HG02763 (cell line): Measurements from ENCODE around the gene STXBP5.

Experiments used
- ATAC-seq: cut with Tn5 transposase; IDR thresholded peaks from one replicate; pipeline ENCODE4 v1.9.1; 2021; ENCODE audit warnings: mild to moderate bottlenecking, moderate library complexity; ENCODE audit not compliant: unreplicated experiment

The STXBP5 gene

DNA sequence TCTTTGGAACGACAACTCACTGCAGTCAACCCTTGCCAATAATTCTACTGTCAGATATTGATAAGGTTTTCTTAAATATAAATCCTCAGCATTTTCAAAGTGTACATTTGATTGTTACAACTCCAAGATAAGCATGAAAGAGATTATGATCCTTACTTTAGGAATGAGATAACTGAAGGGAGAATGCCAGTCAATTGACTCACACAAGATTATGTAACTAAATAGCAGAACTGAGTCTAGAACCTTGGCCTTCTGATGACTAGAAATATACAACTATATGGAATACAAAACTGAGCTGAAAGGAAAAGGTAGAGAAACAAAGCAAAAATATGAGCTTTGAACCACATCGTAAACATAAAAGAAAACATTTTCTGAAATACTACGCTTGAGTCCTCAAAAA lies 26.9 kb upstream of the STXBP5 start:
- no peak for ATAC-seq

DNA sequence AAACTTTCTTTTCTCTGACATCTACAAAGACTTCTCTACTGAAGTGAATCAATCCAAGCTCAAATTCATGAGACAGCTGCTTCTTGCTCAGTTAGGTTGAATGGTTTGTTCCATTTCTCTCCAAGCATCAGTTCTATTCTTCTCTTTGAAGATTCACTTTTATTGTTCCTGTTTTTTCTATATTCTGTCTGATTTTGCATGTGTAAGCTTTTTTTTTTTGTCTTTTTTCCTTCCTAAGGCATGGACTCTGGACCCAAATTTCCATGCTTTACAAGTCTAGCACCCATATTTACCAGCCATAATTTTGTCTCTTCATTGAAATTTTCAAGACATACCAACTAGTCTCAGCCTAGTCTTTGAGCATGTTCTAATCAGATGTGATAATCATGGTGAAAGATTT lies 25.9 kb upstream of the STXBP5 start:
- no peak for ATAC-seq

DNA sequence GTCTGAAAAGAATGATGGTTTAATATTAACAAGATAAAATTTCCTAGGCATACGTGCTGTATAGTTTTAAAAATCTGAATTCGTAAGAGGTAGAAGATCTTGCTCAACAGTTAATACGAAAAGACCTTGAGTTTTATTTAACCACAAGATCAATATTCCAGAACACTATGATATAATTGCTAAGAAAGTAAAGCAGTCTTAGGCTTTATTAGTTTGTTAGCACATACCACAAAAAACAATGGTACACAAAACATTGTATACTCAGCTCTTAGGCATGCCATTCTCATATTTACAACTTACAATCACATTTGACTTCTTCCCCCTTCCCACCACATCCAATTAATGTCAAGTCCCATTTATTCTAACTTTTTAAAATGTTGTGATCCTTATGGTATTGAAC lies 24.4 kb upstream of the STXBP5 start:
- ATAC-seq: no peak

DNA sequence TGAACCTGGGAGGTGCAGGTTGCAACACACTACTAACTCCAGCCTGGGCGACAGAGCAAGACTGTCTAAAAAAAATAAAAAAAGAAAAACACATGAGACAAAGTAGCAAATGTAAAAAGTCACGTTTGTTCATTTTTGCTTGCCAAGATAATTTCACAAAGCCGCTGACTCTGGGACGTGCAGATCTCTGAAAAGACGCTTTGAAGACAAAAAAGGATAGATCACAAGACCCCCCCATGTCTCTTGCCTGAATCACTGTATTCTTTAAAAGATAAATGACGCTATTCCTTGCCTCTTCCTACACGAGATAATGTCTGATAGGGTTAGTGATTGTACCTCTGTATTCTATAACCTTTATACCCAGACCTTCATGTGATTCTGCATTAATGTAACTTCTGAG lies 23.3 kb upstream of the STXBP5 start:
- ATAC-seq: no peak

DNA sequence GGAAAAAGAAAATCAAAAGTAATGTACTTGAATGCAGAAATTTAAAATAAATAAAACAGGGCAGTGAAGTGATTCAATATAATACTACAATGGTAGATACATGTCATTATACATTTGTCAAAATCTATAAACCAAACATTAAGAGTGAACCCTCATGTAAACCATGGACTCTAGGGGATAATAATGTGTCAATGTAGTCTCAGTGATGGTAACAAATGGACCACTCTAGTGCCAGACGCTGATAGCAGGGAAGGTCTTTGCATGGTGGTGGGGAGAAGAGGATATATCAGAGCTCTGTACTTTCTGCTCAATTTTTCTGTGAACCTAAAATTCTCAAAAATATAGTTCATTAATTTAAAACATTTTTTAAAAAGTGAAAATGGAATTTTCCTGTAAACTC lies 19.8 kb upstream of the STXBP5 start:
- no peak for ATAC-seq

DNA sequence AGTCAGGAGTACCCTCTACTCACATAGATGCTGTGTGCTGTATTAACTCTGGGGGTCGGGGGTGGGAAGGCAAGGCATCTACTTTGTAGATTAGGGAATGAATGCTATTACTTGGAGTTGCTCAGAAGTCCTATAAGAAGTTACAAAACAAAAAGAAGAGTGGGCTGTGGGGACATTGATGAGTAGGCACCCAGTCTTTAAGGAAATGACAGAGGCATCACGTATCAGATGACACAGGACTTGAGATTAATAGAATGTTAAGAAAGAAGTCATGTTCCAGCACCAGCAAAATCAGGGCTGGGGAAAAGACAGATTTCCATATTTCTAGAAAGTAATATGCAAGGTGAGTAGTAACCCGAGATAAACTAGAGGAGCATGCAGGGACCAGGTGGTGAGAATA lies 19.0 kb upstream of the STXBP5 start:
- no peak for ATAC-seq

DNA sequence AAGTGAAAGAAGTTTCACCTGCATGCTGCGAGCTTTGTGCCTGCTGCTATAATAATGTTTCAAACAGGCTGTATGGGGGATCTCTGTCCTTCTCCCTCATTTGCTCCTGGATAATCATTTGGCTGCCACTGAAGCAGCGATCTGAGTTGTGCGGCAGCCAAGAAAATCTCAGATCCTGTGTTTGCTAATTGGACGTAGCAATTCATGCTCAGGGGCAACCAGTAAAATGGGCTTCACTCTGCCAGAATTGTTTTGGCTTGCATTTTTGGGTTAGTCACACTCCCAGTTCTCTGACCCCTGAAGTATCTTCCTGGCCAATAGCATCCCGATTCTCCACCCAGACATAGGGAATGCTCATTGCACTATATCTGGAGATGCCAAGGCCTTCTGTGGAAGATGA lies 13.7 kb upstream of the STXBP5 start:
- no peak for ATAC-seq

DNA sequence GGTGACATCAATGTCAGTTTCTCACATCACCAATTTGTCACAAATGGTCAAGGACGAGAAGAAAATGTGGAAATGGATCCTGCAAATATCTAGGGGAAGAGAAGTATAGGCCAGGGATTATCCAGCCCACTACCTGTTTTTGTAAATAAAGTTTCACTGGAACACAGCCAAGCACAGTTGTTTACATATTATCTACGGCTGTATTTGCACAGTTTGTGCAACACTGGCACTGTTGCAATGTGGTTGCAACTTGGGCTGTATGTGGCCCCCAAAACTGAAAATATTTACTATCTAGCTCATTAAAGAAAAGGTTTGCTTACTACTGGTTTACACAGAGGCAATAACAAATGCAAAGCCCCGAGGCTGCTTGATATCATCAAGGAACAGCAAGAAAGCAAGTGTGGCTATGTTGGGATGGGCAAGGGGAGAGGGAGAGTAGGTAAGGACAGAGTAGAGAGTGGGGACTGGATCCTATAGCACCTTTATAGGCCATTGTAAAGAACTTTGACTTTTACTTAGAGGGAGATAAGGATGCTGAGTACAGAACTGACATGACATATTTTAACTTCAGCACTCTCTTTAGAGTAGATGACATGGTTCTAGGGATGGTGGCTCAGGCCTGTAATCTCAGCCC lies 11.8 kb upstream of the STXBP5 start:
- ATAC-seq: no peak

DNA sequence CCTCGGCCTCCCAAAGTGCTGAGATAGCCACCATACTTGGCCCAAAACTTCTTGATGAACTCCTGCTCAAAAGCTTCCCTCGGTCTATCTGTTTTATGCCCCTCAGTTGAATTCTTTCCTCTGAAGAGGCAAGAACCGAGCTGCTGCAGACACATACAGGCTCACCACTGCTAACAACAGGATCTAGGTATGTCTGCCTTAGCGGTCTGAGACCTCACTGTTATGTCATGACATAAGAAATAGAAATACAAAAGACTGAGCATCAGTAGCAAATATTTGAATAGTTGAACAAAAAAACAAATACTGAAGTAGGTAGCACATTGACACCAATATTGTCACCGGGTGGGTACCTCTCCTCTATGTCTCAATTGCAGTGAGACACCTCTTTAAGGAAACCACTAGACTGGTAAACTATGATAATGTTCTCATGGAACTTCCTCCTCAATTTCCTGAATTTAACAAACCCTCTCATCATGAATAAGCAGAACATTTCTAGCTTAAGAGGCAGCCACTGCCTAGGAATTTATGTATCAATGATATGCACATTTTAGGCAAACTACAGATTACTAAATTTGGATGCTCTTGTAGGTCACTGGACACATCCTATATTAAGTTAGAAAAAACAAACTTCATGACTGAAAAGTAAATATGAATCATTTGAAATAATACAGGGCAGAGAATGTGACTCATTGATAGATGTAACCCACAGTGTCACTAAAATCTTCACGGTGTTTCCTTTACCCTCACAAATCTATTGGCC lies 9.4 kb upstream of the STXBP5 start:
- ATAC-seq: no peak

DNA sequence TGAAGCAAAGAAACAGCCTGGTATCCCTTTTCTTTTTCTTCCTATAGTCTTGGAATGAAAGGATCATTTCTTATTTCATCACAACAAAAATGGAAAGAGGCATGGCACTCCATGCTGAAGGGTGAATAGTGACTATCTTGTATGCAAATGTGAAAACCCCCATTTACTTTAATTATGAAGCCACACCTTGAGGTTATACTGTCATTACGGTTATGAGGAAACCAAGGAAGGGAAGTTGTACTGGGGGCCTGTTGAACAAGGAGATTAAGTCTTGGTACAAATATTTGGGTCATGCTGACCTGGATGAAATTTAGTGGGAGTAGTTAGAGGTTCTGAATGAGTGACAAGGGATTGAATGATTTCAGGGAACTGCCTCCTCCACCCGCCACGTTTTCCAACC lies 8.7 kb upstream of the STXBP5 start:
- no peak for ATAC-seq

DNA sequence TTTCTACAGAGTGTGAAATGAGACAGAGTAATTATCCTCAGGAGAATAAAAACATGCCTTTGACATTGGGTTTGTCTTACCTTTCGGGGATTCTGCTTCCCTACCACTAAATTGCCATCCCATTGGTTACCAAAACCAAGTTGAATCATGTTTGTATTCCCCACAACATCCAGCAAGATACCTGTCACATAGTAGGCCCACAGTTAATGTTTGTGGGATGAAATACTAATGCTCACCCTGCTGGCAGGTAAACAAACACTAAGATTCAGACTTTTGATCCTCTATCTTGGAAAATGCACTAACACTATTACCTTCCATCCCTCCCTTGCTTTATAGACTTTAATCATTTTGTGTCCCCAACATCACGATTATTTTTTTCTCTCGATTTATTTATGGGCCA lies 8.2 kb upstream of the STXBP5 start:
- no peak for ATAC-seq

DNA sequence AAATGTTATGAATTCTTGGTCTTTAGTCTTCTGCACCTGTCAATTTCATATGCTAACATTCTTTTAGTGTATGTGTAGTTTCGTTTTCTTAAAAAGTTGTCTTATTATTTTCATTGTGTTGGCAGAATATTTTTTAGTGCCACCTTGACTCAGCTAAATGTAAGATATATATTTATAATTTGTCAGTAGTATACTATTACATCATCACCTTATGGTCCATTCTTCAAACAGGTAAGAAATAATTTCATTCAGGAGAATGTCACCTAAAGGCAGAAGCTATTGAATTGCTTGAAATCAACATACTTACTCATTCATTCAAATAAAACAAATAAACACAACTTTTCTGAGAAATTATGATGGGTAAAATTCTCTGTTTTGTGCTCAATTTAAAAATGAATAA lies 3.5 kb upstream of the STXBP5 start:
- no peak for ATAC-seq

DNA sequence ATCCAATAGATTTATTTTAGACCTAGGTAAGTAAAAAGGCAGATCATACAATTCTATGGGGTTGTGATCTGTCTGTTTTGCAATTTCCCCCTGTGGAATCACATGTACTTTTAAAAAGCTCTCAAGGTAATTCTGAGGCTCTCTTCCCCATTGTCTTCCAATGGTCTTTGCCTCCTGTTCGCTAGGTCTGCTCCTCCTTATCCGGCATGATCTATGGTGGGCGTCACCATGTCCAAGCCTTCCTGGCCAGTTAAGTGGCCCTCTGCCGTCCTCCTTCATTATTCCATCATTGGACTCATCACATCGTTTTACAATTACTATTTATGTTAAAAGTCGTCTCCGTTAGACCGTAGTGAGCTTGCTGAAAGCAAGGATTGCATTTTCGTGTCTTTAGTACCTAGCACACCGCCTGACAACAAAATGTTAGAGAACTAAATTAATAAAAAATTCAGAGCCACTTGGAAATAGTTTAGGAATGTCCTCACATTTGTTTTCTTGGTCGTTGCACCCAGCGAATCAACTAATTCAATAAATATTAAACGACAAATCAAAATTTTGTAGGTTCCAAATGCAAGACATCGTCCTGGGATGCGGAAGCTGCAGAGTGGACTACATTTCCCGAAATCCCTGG lies 2.2 kb upstream of the STXBP5 start:
- no peak for ATAC-seq

DNA sequence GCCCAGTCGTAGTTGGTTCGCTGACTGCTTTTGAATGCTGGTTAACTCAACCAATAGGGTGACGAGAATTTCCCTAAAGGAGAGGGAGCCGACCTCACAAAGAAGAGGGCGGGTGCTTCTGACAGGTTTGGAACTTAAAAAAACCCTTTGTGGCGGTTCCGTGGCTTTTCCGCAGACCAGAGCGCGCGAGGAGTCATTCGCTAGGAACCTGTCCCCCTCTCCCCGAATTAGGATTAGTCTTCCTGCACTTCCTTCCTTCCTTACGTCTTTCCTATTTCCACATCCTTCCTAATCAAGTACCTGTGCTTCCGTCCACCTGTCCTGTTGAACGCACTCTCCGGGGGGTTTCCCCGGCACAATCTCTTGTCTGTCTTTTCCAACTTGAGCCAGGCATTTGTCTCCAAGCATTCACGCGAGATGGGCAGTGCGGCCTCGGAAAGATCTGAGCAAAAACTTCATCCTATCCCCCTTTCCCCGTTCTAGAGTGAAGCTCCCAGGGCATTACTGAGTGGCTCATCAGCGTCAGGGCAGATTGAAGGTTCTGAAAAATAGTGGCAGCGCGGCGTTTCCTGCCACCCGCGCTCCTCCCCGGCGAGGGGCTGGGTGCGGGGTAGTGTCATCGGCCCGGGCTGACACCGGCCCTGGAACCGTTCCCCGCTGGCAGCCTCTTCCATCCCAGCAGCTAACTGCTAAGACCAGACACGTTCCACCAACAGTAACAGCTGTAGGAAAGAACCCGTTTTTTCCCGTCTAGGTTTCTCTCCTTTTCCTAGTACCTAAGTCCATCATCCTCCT lies 1.5 kb upstream of the STXBP5 start:
- peak; percentile 80 for ATAC-seq

DNA sequence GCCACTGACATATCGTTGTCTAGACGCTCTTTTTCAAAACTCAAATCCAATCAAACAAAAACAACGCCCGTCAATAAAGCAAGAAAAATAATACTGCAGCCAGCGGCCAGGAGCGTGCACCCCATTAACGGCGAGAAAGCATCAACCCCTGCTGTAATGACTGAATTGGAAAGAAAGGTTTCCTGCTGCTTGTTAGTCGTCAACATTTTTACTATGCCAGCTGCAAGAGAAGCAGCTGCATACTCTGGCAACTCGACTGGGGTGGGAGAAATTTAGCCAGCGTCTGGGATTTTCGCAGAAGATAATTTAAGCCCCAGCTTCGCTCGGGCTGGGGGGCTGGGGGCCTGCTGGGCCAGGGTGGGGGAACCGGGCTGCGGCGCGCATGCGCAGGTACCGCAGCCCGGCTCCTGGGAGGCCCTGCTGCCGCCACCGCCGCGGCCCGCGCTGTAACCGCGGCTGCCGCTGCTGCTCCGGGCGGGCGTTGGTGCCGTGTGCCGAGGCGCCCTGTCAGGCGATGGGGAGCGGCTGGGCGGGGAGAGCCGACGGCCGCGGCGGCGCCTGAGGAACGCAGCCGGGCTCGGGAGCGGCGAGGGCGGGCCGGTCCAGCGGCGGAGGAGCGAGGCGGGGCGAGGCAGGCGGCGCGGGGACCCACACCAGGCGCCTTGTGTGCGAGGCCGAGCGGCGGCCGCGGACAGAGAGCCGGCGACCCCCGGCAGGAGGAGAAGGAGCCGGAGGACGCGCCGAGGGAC lies 732 bp upstream of the STXBP5 start:
- ATAC-seq: peak; percentile 54

DNA sequence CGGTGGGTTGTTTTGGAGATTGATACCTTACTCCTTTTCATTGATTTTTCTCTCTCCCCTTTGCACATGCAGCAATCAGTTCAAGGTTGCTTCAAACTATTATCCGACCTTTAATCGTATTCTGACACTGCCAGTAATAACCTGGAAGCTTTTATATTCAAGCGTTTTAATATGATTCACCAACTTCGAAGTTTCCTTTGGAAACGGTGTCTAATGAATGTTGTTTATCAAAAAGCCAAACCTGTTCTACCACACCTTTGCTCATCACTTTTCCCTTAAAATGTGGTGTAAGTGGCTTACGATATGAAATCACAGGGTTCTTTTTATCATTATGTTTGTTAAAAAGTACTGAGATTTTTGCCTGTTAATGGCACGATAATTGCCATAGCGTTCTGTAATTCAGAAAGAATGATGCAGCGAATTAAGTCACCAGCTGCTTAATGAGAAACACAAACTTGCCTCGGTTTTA lies 660 bp downstream of the STXBP5 start:
- no peak for ATAC-seq

DNA sequence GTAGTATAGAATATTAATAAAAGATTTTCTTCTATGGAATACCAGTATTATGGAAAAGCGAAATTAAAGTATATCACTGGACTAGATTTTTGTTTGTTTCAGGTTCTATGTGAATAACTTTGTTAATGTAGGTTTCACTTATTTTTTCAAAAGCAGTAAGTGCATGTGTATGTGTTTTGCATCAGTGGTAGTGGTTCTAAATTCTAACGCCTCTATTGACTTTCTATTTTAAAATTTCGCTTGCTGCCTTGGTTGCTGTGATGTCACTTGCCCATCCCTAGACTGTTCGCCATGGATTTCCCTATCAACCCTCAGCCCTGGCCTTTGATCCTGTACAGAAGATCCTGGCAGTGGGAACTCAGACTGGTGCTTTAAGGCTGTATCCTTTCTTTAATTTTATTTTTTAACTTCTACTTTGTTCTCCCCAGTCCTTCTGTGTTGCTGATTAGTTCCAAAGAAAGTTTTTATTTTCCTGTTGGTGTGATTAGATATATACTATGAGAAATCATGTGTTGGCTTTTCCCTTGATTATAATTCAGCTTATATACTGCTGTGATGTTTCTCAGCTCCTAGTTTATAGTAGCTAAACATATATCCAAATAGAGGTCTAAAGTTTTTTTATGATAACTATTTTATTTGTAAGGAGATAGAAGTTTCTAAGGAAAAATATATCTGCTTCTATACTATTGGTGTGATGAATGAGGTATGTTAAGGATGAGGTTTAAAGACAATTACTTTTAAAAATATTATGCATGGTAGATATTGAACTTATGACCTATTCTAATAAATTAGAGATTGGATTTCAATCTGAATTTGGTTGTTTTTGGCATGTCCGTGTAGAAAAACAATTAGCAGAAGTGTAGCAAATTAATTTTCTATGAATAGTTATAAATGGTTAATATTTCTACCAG lies 1.7 kb downstream of the STXBP5 start:
- no peak for ATAC-seq

DNA sequence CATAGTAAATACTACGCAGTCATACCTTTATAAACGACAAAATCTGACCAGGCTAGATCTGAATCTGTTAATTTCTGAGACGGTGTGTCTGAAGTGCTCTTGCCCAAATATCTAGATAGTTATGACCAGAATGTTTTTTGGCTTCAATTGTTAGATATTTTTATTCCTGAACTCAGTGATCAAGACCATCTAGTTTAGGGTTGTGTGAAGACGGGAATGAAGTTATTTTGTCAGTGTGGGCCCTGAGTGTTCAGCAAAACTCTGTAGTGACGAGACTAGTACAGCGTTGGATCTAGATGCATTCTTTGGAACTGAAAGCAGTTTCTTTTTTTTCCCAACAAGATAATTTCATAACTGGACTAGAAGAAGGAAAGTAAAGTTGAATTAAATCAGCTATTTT lies 3.1 kb downstream of the STXBP5 start:
- ATAC-seq: no peak

DNA sequence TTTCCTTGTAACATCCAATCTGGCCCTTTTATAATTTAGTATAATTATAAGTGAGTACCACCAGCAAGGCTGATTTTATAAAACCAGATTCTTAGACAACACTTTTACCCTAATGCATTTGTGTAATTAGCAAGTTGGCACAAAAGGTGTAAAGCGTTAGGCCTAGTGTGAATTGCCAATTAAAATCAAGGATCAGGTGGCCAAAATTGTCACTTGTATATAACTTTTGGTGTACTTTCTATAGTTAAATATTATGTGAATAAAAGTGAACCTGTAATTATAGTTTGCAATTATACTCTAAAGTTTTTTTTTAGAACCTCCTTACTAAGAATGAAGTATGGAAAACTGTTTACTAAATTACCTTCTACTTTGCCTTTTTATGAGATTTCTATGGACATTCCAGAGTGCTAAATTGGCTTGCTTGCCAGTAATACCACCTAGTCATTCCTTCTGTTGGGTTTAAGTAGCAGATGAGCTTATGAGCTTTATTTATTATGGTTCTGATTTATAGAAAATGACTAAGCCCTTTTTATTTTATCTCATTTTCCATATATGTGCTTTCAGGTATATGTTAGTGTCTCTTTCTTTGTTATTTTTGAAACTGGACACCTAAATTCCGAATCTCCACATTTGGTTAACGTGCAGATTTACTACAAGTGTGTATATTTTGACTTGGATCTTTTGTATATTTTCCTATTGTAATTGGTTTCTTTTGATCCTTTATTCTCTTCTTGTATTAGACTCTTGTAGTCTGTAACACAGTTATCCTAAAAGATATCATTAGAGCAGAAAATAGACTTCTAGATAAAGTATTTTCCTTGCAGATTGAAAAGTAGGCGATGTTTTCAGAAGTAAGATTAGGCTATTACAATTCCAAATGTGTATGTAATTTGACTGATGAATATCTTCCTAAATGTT lies 3.9 kb downstream of the STXBP5 start:
- no peak for ATAC-seq
